AG04449 (cell line): ENCODE results near the gene PTPRH.

Experiments used
- CTCF ChIA-PET: fragments of 350-600 bp; formaldehyde crosslinking; extraction: SDS; loops from one replicate; lab custom pipeline; 2021; ENCODE audit warnings: antibody characterized with exemption; lab: Yijun Ruan, JAX
- POLR2A ChIA-PET: fragments of 400-600, 350-600 bp; formaldehyde crosslinking; extraction: SDS; loops from one replicate; lab custom pipeline; 2020; ENCODE audit warnings: antibody characterized with exemption, inconsistent platforms; lab: Yijun Ruan, JAX
- DNase-seq: peaks from one replicate; pipeline ENCODE4 v3.0.0-alpha.2; 2010; ENCODE audit warnings: low read depth, low spot score
- H3K4me3 ChIP-seq: 2 replicates; pipeline ENCODE4 v1.5.1; 2011; ENCODE audit warnings: low read depth, mild to moderate bottlenecking, control low read depth, low read length
- TF ChIP-seq, protein P1 (sequence below): IDR thresholded peaks from one replicate; pipeline ENCODE4 v1.5.1; 2011; ENCODE audit warnings: mild to moderate bottlenecking, moderate library complexity, low read length, control low read depth, inconsistent platforms; ENCODE audit not compliant: insufficient read depth; ENCODE audit errors: missing control alignments

The PTPRH gene

DNA sequence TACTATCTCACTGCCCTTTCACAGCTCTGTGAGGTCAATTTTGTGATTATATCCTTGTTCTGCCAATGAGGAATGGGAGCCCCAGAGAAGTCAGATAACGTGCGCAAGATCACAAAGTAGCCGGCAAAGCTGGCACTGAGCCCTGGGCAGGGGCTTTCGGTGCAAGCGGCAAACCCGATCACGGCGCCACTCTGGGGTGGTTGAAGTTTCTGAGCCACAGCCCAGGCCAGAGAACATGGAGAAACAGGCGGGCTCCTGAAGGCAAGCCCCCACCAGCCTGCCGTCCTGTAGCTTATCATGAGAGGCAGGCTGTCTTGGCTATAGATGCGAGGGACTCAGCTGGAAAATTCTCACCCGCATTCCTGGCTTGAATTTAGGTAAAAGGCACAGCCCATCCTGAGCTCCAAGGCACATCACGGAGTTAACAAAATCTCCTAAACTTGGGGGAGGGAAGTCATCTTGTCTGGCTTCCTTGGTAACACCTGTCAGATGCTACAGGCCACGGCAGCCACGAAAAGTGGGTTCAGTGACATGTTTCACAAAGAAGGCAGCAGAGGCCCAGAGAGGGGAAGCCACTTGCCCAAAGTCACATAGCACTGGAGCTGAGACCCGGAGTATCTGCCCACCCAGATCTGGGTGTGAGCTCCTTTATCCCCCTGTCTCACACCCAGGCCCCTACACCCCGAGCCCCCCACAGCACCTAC is 72.8 kb downstream of the PTPRH start:
- no peak for DNase-seq
- POLR2A ChIA-PET = no interaction called here
- CTCF ChIA-PET = interaction anchor here (0.9 to 2.8 kb wide), 9 partner anchors 10 to 368 kb away, joined by 3 to 15 read pairs (median 4); no protein-coding TSS in a partner anchor

DNA sequence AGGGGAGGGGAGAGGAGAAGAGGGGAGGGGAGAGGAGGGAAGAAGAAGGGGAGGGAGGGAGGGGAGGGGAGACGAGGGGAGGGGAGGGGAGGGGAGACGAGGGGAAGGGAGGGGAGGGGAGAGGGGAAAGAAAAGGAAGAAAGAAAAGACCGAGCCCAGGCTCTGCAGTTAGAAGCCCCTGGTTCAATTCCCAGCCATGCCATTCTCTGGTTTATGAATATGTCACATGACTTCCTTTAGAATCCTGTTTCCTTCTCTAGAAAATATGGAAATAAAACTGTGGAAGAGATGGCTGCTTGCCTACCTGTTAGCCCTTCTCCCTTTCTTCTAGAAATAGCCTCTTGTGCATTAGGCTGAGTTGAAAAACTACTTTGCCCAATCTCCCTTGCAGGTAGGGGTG is 74.6 kb downstream of the PTPRH start:
- POLR2A ChIA-PET = no interaction called here
- H3K4me3 ChIP-seq = no peak overlapping the region
- DNase-seq = no peak
- TF ChIP-seq, protein P1, sequence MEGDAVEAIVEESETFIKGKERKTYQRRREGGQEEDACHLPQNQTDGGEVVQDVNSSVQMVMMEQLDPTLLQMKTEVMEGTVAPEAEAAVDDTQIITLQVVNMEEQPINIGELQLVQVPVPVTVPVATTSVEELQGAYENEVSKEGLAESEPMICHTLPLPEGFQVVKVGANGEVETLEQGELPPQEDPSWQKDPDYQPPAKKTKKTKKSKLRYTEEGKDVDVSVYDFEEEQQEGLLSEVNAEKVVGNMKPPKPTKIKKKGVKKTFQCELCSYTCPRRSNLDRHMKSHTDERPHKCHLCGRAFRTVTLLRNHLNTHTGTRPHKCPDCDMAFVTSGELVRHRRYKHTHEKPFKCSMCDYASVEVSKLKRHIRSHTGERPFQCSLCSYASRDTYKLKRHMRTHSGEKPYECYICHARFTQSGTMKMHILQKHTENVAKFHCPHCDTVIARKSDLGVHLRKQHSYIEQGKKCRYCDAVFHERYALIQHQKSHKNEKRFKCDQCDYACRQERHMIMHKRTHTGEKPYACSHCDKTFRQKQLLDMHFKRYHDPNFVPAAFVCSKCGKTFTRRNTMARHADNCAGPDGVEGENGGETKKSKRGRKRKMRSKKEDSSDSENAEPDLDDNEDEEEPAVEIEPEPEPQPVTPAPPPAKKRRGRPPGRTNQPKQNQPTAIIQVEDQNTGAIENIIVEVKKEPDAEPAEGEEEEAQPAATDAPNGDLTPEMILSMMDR = no peak
- CTCF ChIA-PET = interaction anchor here (0.6 to 2.8 kb wide), 5 partner anchors 46 to 645 kb away, joined by 3 to 15 read pairs (median 3); no protein-coding TSS in a partner anchor

More for the DNA sequence above, 72.8 kb downstream of the PTPRH start:
- no peak overlapping the region for H3K4me3 ChIP-seq
- TF ChIP-seq, protein P1 = no peak

DNA sequence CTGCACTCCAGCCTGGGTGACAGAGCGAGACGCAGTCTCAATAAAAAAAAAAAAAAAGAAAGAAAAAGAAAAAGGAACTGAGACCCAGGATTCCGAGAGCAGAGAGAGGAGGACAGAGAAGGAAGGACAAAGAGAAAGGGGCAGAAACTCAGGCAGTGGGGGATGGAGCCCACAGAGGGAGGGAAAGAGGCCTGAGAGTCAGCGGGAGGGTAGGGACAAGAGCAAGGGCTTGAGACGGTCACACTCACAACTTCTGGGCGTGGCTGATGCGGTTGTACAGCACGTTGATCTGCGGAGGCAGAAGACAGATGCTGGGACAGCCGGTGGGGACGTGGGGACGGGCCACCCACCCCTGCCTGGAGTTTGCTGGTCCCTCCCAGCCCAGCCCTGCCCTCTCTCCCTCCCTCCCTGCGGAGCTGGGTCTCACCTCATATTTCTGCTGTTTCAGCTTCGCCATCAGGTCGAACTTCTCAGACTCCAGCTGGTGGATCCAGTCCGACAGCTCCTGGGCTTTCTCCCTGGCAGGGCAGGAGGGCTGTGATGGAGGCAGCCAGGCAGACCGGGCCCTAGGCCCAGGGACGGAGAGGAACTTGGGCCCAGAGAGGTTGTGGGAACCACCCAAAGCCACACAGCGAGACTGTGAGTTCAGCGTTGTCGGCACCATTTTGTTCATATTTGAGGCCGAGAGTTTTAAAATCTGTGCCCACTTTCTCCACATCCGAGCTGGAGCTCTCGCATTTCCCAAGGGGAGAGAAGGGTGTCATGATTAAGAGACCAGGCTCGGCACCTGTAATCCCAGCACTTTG is 75.5 kb downstream of the PTPRH start:
- ChIA-PET CTCF (interaction anchor here (1.1 to 3.0 kb wide), 3 partner anchors 7 to 285 kb away, joined by 3 to 18 read pairs (median 15); no protein-coding TSS in a partner anchor), POLR2A (no interaction called here)
- H3K4me3 ChIP-seq = no peak overlapping the region
- no peak for DNase-seq
- TF ChIP-seq, protein P1 = no peak

DNA sequence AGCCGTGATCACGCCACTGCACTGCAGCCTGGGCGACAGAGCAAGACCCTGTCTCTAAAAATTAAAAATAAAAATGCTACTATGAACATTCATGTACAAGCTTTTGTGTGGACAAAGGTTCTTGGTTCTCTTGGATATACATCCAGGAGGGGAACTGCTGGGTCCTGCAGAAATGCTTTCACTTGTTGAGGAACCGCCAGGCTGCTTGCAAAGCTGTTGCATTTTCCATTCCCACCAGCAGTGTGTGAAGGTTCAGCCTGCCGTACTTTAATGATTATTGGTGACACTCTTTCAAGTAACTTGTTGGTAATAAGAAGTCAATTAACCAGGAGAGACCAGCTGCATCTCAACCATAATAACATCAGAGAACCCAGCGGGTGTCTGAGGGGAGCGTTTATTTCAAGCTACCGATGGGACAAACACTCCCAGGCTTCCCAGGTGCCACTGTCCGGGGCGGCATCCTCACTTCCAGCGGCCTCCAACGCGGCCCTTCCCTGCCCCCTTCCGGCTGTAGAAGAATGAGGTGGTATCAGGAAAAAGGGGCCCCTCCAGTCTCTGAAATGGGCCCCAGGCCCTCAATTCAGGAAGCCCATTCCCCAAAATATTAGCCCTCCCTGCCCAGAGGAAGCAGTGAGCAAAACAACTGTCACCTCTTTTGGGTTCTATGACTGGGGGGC is 76.7 kb downstream of the PTPRH start:
- no peak overlapping the region for H3K4me3 ChIP-seq
- DNase-seq = no peak
- CTCF ChIA-PET = interaction anchor here (1.1 to 3.0 kb wide), 4 partner anchors 8 to 372 kb away, joined by 4 to 18 read pairs (median 4); no protein-coding TSS in a partner anchor
- POLR2A ChIA-PET = interaction anchor here (0.9 kb wide), 1 partner anchor 275 kb away, joined by 4 read pairs; the partner anchor contains the start of gene UBE2S
- TF ChIP-seq, protein P1 = no peak

DNA sequence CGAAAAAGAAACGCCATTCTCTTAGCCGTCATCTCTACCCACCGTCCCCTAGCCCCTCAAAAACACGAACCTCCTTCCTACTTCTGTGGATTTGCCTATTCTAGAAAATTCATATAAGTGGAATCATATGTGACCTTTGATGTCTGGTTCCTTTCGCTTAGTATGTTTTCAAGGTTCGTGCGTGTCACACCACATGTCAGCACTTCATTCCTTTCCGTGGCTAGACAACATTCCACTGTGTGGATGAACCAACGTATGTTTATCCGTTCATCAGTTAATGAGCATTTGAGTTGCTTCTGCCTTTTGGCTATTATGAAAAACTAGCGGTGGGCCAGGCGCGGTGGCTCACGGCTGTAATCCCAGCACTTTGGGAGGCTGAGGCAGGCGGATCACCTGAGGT is 77.9 kb downstream of the PTPRH start:
- no peak overlapping the region for H3K4me3 ChIP-seq
- DNase-seq = peak; percentile 21
- ChIA-PET CTCF (interaction anchor here (1.1 to 3.0 kb wide), 2 partner anchors 9 to 336 kb away, joined by 4 to 18 read pairs; no protein-coding TSS in a partner anchor), POLR2A (interaction anchor here (0.6 kb wide), 1 partner anchor 506 kb away, joined by 3 read pairs; no protein-coding TSS in a partner anchor)
- TF ChIP-seq, protein P1 = no peak
